ENCODE measurements around the gene MINK1.

- TF ChIP-seq HNF4G (IDR thresholded peaks at IDR 0.05; ENCODE audit: borderline replicate concordance, low read depth, low read length) (no peak), HNF4G (CRISPR knock-in tag; IDR thresholded peaks at IDR 0.05; ENCODE audit: borderline replicate concordance, low read depth) (no peak), ZSCAN9 (CRISPR knock-in tag; IDR thresholded peaks at IDR 0.05; ENCODE audit: borderline replicate concordance) (no peak), MYC (CRISPR knock-in tag; IDR thresholded peaks at IDR 0.05; ENCODE audit: borderline replicate concordance) (no peak), SP2 (CRISPR knock-in tag; IDR thresholded peaks at IDR 0.05) (no peak)
- TF ChIP-seq, protein P1, sequence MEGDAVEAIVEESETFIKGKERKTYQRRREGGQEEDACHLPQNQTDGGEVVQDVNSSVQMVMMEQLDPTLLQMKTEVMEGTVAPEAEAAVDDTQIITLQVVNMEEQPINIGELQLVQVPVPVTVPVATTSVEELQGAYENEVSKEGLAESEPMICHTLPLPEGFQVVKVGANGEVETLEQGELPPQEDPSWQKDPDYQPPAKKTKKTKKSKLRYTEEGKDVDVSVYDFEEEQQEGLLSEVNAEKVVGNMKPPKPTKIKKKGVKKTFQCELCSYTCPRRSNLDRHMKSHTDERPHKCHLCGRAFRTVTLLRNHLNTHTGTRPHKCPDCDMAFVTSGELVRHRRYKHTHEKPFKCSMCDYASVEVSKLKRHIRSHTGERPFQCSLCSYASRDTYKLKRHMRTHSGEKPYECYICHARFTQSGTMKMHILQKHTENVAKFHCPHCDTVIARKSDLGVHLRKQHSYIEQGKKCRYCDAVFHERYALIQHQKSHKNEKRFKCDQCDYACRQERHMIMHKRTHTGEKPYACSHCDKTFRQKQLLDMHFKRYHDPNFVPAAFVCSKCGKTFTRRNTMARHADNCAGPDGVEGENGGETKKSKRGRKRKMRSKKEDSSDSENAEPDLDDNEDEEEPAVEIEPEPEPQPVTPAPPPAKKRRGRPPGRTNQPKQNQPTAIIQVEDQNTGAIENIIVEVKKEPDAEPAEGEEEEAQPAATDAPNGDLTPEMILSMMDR (CRISPR knock-in tag; IDR thresholded peaks at IDR 0.05) = no peak
Observed at GRCh38 chr17:4870855-4871254, 37.7 kb downstream of the MINK1 start.
